ENCODE results near the gene RALGAPA2. TPM values are rescaled to one million over a fixed set of nuclear protein-coding genes. Genes with fewer than 3 reads are reported as not detected.

The RALGAPA2 gene
- total and polyA plus RNA-seq, 2 donors (not counting 3 experiments of a cell fraction or from before 2014, with no cell fraction given): 10.0 to 46.8 TPM

DNA sequence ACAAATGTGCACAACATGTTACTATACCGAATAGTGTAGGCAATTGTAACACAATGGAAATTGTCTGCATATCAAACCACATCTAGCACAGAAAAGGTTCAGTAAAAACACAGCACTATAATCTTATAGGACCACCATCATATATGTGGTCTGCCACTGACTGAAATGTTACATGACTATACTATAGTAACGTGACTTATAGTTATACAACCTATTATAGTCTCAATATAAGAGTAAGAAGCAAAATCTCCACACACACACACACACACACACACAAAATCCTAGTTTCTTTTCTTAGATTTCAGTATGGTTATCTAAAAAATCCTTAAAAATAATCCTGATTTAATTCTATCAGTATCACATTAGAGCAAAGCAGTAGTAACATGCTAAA lies 164.6 kb downstream of the RALGAPA2 start:
- CTCF ChIA-PET: no interaction called here
- H3K27ac ChIP-seq (ENCODE audit: insufficient read depth, low read depth, low read length): no peak overlapping the region
- no peaks in the 10 kb centered on the region for H3K79me2 ChIP-seq (ENCODE audit: control insufficient read depth, insufficient read depth, low read length)
- no peaks in the 10 kb centered on the region for H3K9me1 ChIP-seq (replicated peaks; ENCODE audit: control insufficient read depth, extremely low read depth, insufficient read depth, low read length)
- intact Hi-C loops (cut with micrococcal nuclease): no loop called here
- H3K4me2 ChIP-seq (ENCODE audit: insufficient read depth, low read length): no peak overlapping the region
- no peaks in the 10 kb centered on the region for H3K4me1 ChIP-seq (ENCODE audit: control insufficient read depth, extremely low read depth, insufficient read depth, low read length)
- no peak for FAIRE-seq
- BruUV-seq (replicated peaks): no TSS peak
- POLR2A ChIA-PET: no interaction called here
- H3K9me3 ChIP-seq (replicated peaks; ENCODE audit: control insufficient read depth, insufficient read depth, low read length): no peaks in the 10 kb centered on the region
- H3K9ac ChIP-seq (replicated peaks; ENCODE audit: extremely low read depth, insufficient read depth, low read length): no peak overlapping the region
- H3K4me3 ChIP-seq (replicated peaks in 1 of 3; ENCODE audit: insufficient read depth in 1 of 3, low read depth in 1 of 3, low read length in 3 of 3): no peak overlapping the region
- no peaks in the 10 kb centered on the region for H3K27me3 ChIP-seq (ENCODE audit: control insufficient read depth in 2 of 2, insufficient read depth in 2 of 2, low read length in 2 of 2)
- no peaks in the 10 kb centered on the region for H4K20me1 ChIP-seq (replicated peaks; ENCODE audit: control insufficient read depth, extremely low read depth, insufficient read depth, low read length)
- DNase-seq (ENCODE audit: low read depth, low spot score): no peak
- H2AFZ ChIP-seq (ENCODE audit: low read depth, low read length): no peak overlapping the region
- peaks cover 2 to 11% of the 10 kb centered on the region in 2 experiments for H3K36me3 ChIP-seq (ENCODE audit: control insufficient read depth in 2 of 2, extremely low read depth in 1 of 2, insufficient read depth in 2 of 2, low read length in 2 of 2)
- TF ChIP-seq MAX (IDR thresholded peaks at IDR 0.05; ENCODE audit: insufficient read depth, insufficient read length): no peak
- TF ChIP-seq MYC (IDR thresholded peaks at IDR 0.05; ENCODE audit: low read depth, low read length): no peak
- no peak for TF ChIP-seq POLR2A (IDR thresholded peaks at IDR 0.05; ENCODE audit: low read depth, low read length)
- TF ChIP-seq POLR2AphosphoS5 (IDR thresholded peaks at IDR 0.05; ENCODE audit: insufficient read depth, low read depth, low read length): no peak
- no peak for TF ChIP-seq JUN (IDR thresholded peaks at IDR 0.05; ENCODE audit: borderline replicate concordance, insufficient read depth, insufficient read length, low read depth)
- TF ChIP-seq EZH2 (IDR thresholded peaks at IDR 0.05; ENCODE audit: borderline replicate concordance, low read depth, low read length, severe bottlenecking): no peak
- TF ChIP-seq, protein P1, sequence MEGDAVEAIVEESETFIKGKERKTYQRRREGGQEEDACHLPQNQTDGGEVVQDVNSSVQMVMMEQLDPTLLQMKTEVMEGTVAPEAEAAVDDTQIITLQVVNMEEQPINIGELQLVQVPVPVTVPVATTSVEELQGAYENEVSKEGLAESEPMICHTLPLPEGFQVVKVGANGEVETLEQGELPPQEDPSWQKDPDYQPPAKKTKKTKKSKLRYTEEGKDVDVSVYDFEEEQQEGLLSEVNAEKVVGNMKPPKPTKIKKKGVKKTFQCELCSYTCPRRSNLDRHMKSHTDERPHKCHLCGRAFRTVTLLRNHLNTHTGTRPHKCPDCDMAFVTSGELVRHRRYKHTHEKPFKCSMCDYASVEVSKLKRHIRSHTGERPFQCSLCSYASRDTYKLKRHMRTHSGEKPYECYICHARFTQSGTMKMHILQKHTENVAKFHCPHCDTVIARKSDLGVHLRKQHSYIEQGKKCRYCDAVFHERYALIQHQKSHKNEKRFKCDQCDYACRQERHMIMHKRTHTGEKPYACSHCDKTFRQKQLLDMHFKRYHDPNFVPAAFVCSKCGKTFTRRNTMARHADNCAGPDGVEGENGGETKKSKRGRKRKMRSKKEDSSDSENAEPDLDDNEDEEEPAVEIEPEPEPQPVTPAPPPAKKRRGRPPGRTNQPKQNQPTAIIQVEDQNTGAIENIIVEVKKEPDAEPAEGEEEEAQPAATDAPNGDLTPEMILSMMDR (IDR thresholded peaks at IDR 0.05; ENCODE audit: extremely low read depth in 1 of 2, insufficient read depth in 1 of 2, low read depth in 1 of 2, low read length in 2 of 2): no peak
- TF ChIP-seq FOS (IDR thresholded peaks at IDR 0.05; ENCODE audit: borderline replicate concordance, insufficient read depth, low read length): no peak
- no peak for TF ChIP-seq GATA2 (IDR thresholded peaks at IDR 0.05; ENCODE audit: insufficient read depth, insufficient read length, low read depth, low read length)
- dilution Hi-C loops (cut with MboI; ENCODE audit: extremely low pct_ligation_motif_present, low sequenced_read_pairs): no loop called here

Measured in endothelial cell of umbilical vein (primary cell).